ENCODE results near the gene LMBR1L.
"Not testable (repeated sequence)": the region's sequence is repeated elsewhere in the genome, so short reads cannot be mapped to it uniquely, and the experiment has no call there.

Gene LMBR1L

GRCh38 chr12:49069507-49070346 lies 40.9 kb downstream of the LMBR1L start, which contains the start of gene RHEBL1:
Gene RHEBL1, minus strand, starts transcription at chr12:49069979. Its CDS starts 194 bp downstream, at chr12:49069785.
- H3K4me3 Mint-ChIP-seq, result peak within 1 kb of the TSS; percentile 91 to 97
- H3K27me3 Mint-ChIP-seq, result no peaks in the 10 kb centered on the region
- peak; percentile 99 for ATAC-seq
- peak; percentile 99 to 100 for DNase-seq
- H3K27ac Mint-ChIP-seq, result peak within 1 kb of the TSS; percentile 76 to 98
- H3K4me1 Mint-ChIP-seq, result peaks cover 27% of the 10 kb centered on the region
- no peaks in the 10 kb centered on the region for H3K9me3 Mint-ChIP-seq

DNA sequence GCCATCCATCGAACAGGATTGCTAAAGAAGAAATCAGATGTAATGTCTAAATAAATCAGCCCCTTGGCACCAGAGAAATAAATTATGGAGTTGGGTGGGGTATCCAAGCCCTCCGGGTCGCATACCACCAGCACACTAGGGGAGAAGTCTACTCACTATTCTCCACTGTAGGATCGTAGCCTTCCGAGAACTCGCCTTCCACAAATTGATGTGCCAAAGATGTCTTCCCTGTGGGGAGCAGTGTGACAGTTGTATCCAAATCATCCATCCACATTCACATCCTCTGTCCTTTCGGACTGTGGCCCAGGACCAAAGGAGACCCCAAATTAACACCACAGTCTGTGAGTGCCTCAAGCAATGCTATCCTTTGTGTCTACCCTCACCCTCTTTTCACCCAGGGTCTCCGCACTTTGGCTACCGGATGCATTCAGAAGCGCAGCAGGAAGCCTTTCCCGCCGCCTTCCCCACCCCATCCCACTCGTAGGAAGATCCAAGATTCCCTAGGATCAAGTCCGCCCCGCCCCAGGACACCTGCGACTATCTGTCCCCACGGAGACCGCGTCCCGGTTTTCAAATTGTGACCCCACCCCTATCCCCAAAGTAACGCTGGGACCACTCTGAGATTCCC lies 41.7 kb downstream of the LMBR1L start:
- DNase-seq (no peak), ATAC-seq (no peak)
- no peaks in the 10 kb centered on the region for H3K27me3 Mint-ChIP-seq
- no peaks in the 10 kb centered on the region for H3K9me3 Mint-ChIP-seq
- peak overlapping the region; percentile 76 to 98 for H3K27ac Mint-ChIP-seq
- peaks cover 30% of the 10 kb centered on the region for H3K4me1 Mint-ChIP-seq
- peak overlapping the region; percentile 91 to 97 for H3K4me3 Mint-ChIP-seq

DNA sequence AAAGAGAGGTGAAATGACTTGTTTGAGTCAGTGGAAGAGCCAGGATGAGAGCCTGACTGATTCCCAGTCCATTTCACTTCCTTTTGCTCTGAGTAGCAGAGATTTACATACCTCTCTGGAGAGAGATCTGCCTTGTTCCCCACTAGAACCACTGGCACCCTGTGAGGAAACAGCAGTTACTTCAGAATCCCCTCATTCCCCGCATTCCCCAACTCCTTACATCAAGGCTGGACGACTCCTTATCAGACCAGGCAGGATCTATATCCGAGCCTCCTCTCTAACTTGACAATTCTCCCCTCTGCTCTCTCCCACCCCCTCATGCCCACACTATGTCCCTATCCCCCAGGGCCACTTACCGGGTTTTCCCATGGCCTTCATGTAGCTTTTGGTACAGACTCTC lies 44.5 kb downstream of the LMBR1L start:
- Mint-ChIP-seq H3K9me3 (no peaks in the 10 kb centered on the region), H3K27me3 (no peaks in the 10 kb centered on the region), H3K27ac (no peak overlapping the region), H3K4me1 (peaks cover 39% of the 10 kb centered on the region), H3K4me3 (no peak overlapping the region)
- no peak for ATAC-seq
- DNase-seq, result no peak

- Mint-ChIP-seq H3K4me3 (no peak overlapping the region), H3K9me3 (no peaks in the 10 kb centered on the region), H3K27ac (no peak overlapping the region), H3K4me1 (peaks cover 34% of the 10 kb centered on the region), H3K27me3 (no peaks in the 10 kb centered on the region)
- DNase-seq, result no peak
- ATAC-seq, result no peak
Observed at GRCh38 chr12:49064767-49065152, 45.9 kb downstream of the LMBR1L start.

- not testable (repeated sequence) for DNase-seq, H3K9me3 Mint-ChIP-seq, H3K27ac Mint-ChIP-seq, H3K27me3 Mint-ChIP-seq, ATAC-seq
- Mint-ChIP-seq H3K4me3 (peak overlapping the region; percentile 30 to 89), H3K4me1 (peaks cover 44% of the 10 kb centered on the region)
Observed at GRCh38 chr12:49061916-49062315, 48.7 kb downstream of the LMBR1L start.

DNA sequence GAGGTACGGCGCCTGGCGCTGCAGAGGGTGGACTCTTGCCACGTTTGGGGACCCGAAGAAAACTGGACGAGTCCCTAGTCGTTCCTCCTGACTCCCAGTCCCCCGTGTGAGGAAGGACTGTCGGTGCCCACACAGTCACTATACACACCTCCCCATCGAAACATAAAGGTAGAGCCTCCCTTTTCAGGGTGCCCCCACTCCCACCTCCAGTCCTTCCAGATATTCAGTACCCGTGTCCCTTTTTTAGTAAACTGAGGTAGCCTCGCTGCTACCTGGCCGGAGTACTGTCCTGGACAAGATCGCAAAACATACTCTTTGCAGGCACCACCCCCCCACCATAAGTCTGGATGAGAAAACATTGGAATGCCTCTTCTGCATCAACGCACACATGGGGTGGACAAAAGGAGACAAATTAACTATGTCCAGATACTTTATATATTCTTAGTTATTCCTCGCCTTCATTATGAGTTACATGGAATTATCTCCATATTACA lies 49.4 kb downstream of the LMBR1L start:
- H3K27me3 Mint-ChIP-seq, result no peaks in the 10 kb centered on the region
- H3K4me1 Mint-ChIP-seq, result peaks cover 52% of the 10 kb centered on the region
- H3K9me3 Mint-ChIP-seq, result no peaks in the 10 kb centered on the region
- H3K4me3 Mint-ChIP-seq, result peak overlapping the region; percentile 89 to 93
- peak overlapping the region; percentile 97 for H3K27ac Mint-ChIP-seq
- DNase-seq, result no peak
- ATAC-seq, result no peak

GRCh38 chr12:49060237-49061156 lies 50.1 kb downstream of the LMBR1L start, which contains the start of gene KMT2D:
Gene KMT2D, minus strand, starts transcription at chr12:49060794. Its CDS starts 5,470 bp downstream, at chr12:49055324.
- ATAC-seq, result peak; percentile 89
- peak within 1 kb of the TSS; percentile 97 for H3K27ac Mint-ChIP-seq
- H3K27me3 Mint-ChIP-seq, result no peaks in the 10 kb centered on the region
- peaks cover 59% of the 10 kb centered on the region for H3K4me1 Mint-ChIP-seq
- H3K9me3 Mint-ChIP-seq, result no peaks in the 10 kb centered on the region
- peak; percentile 87 to 90 for DNase-seq
- H3K4me3 Mint-ChIP-seq, result peak within 1 kb of the TSS; percentile 94 to 97

DNA sequence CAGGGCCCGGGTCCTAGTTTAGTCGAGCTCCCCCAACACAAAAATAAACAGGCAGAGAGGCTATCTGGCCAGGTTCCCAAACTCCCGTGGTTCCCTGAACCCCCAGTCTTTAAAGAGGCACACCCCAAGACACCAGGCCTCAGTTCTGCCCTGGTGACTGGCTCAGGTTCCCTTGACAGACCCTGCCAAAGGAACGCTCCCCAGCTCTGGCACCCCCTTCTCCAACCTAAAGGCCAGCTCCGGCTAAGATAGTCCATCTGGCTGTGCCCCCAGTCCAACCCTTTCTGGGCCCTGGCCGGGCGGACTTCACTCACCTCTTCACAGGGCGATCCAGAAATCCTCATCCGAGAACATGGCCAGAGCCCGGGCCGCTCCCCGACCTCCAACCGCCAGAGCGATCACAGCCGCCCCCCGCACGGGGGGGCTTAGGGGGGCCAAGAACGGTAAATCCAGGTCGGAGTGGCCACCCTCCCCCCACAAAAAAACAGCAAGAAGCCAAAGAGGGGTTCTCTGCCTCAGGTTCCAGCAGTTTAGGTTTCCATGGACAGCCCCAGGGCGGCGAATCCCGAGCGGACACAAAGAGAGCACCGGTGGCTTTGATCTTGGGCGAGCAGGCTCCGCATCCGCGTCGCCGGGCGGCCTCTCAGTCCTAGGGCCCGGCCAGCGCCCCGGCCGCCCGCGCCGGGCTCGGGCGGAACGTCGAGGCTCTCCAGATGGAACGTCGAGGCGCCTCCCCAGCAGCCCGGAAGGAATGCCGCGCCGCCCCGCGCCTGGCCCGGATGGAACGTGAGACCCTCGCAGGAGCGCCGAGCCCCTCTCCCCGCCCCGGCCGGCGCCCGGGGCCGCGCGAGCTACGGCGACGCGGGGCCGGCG lies 51.1 kb downstream of the LMBR1L start:
- peak; percentile 46 for DNase-seq
- Mint-ChIP-seq H3K27me3 (no peaks in the 10 kb centered on the region), H3K4me3 (peak overlapping the region; percentile 94 to 97), H3K27ac (peak overlapping the region; percentile 96), H3K9me3 (no peaks in the 10 kb centered on the region), H3K4me1 (peaks cover 68% of the 10 kb centered on the region)
- peak; percentile 33 for ATAC-seq

GRCh38 chr12:49059045-49059298 lies 51.7 kb downstream of the LMBR1L start:
- H3K27me3 Mint-ChIP-seq, result no peaks in the 10 kb centered on the region
- peak overlapping the region; percentile 94 to 97 for H3K4me3 Mint-ChIP-seq

GRCh38 chr12:49058366-49059044 lies 52.1 kb downstream of the LMBR1L start:
- Mint-ChIP-seq H3K27ac (peak overlapping the region; percentile 96), H3K9me3 (no peaks in the 10 kb centered on the region), H3K4me1 (peaks cover 63% of the 10 kb centered on the region), H3K4me3 (peak overlapping the region; percentile 94 to 97), H3K27me3 (no peaks in the 10 kb centered on the region)
- ATAC-seq (no peak), DNase-seq (no peak)

More at GRCh38 chr12:49059045-49059298, 51.7 kb downstream of the LMBR1L start:
- Mint-ChIP-seq H3K9me3 (no peaks in the 10 kb centered on the region), H3K27ac (peak overlapping the region; percentile 96), H3K4me1 (peaks cover 68% of the 10 kb centered on the region)
- DNase-seq (no peak), ATAC-seq (no peak)

DNA sequence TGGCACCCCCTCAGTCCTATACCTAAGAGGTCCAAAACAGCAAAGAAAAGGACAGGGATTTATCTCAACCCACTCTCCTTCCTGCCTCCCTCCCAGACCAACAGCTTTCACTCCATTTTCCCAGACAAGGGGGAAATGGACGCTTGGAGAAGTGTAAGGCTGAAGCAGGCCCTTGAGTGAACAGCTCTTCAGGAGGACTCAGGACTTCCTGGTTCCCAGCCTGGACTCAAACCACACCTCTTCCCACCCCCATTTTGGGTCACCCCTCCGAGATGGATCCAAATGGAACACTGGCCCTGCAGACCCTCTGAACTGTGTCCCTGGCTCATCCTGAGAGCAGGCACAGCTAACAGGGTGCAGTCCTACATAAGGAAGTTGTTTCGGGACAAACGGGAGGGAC lies 52.8 kb downstream of the LMBR1L start:
- Mint-ChIP-seq H3K27ac (peak overlapping the region; percentile 86 to 89), H3K4me1 (peaks cover 60% of the 10 kb centered on the region), H3K27me3 (no peaks in the 10 kb centered on the region), H3K9me3 (no peaks in the 10 kb centered on the region), H3K4me3 (peak overlapping the region; percentile 94 to 97)
- no peak for ATAC-seq
- DNase-seq, result no peak

- H3K27ac Mint-ChIP-seq, result peak overlapping the region; percentile 36 to 93
- H3K4me3 Mint-ChIP-seq, result peak overlapping the region; percentile 94 to 97
- DNase-seq (peak; percentile 32 to 48), ATAC-seq (peak; percentile 76)
- H3K27me3 Mint-ChIP-seq, result no peaks in the 10 kb centered on the region
- H3K4me1 Mint-ChIP-seq, result peaks cover 52% of the 10 kb centered on the region
- no peaks in the 10 kb centered on the region for H3K9me3 Mint-ChIP-seq
Observed at GRCh38 chr12:49055978-49056754, 54.5 kb downstream of the LMBR1L start.

- Mint-ChIP-seq H3K27me3 (no peaks in the 10 kb centered on the region), H3K9me3 (no peaks in the 10 kb centered on the region), H3K27ac (no peak overlapping the region), H3K4me1 (peaks cover 55% of the 10 kb centered on the region), H3K4me3 (peak overlapping the region in 1 of 2 donors; percentile 3)
- no peak for ATAC-seq
- no peak for DNase-seq
Observed at GRCh38 chr12:49055092-49055491, 55.6 kb downstream of the LMBR1L start.

Data from stimulated activated naive CD8-positive, alpha-beta T cell treated with anti-CD3 and anti-CD28 coated beads, Interleukin-15, amount 100 ng/mL, for 72 hours (primary cell).